ENCODE data around the gene SRCAP.

- TF ChIP-seq POLR2A (IDR thresholded peaks at IDR 0.05) (no peak), CTCF (IDR thresholded peaks at IDR 0.05) (no peak)
Observed at GRCh38 chr16:30784215-30784614, 85.2 kb downstream of the SRCAP start.
